ENCODE data around the gene GCH1.
"Not testable (repeated sequence)": the region's sequence is repeated elsewhere in the genome, so short reads cannot be mapped to it uniquely, and the experiment has no call there.

The GCH1 gene

GRCh38 chr14:54908190-54908589, 5.6 kb upstream of the GCH1 start:
- FAIRE-seq = no peak

- FAIRE-seq = no peak
Measured at GRCh38 chr14:54906075-54906474, 3.4 kb upstream of the GCH1 start.

- FAIRE-seq = no peak
Measured at GRCh38 chr14:54902143-54902520, 494 bp downstream of the GCH1 start.

- FAIRE-seq = no peak
Measured at GRCh38 chr14:54901380-54902142, 1.1 kb downstream of the GCH1 start.

- no peak for FAIRE-seq
Measured at GRCh38 chr14:54899573-54899972, 3.1 kb downstream of the GCH1 start.

- FAIRE-seq = not testable (repeated sequence)
Measured at GRCh38 chr14:54897809-54898555, 4.6 kb downstream of the GCH1 start.

- no peak for FAIRE-seq
Measured at GRCh38 chr14:54895683-54896082, 6.9 kb downstream of the GCH1 start.

GRCh38 chr14:54894995-54895394, 7.6 kb downstream of the GCH1 start:
- no peak for FAIRE-seq

- peak; percentile 48 for FAIRE-seq
Measured at GRCh38 chr14:54893151-54893760, 9.4 kb downstream of the GCH1 start.

GRCh38 chr14:54891471-54892245, 11.0 kb downstream of the GCH1 start:
- no peak for FAIRE-seq

GRCh38 chr14:54890788-54891187, 11.8 kb downstream of the GCH1 start:
- FAIRE-seq = no peak

GRCh38 chr14:54889919-54890318, 12.7 kb downstream of the GCH1 start:
- FAIRE-seq = no peak

- FAIRE-seq = no peak
Measured at GRCh38 chr14:54882521-54882920, 20.1 kb downstream of the GCH1 start.

GRCh38 chr14:54881761-54882401, 20.7 kb downstream of the GCH1 start:
- no peak for FAIRE-seq

GRCh38 chr14:54881235-54881760, 21.3 kb downstream of the GCH1 start:
- FAIRE-seq = no peak

GRCh38 chr14:54877703-54878021, 25.0 kb downstream of the GCH1 start:
- no peak for FAIRE-seq

GRCh38 chr14:54877015-54877702, 25.5 kb downstream of the GCH1 start:
- FAIRE-seq = no peak

- not testable (repeated sequence) for FAIRE-seq
Measured at GRCh38 chr14:54875648-54876047, 27.0 kb downstream of the GCH1 start.

- FAIRE-seq = not testable (repeated sequence)
Measured at GRCh38 chr14:54870154-54871090, 32.2 kb downstream of the GCH1 start.

GRCh38 chr14:54867011-54867410, 35.6 kb downstream of the GCH1 start:
- FAIRE-seq = no peak

GRCh38 chr14:54866588-54866987, 36.0 kb downstream of the GCH1 start:
- FAIRE-seq = no peak

All from endometrium (tissue), 2 donors.